ENCODE results near the gene IQGAP3.
A peak's percentile ranks its signal among the peaks of the same experiment; 100 is the strongest.

The IQGAP3 gene

DNA sequence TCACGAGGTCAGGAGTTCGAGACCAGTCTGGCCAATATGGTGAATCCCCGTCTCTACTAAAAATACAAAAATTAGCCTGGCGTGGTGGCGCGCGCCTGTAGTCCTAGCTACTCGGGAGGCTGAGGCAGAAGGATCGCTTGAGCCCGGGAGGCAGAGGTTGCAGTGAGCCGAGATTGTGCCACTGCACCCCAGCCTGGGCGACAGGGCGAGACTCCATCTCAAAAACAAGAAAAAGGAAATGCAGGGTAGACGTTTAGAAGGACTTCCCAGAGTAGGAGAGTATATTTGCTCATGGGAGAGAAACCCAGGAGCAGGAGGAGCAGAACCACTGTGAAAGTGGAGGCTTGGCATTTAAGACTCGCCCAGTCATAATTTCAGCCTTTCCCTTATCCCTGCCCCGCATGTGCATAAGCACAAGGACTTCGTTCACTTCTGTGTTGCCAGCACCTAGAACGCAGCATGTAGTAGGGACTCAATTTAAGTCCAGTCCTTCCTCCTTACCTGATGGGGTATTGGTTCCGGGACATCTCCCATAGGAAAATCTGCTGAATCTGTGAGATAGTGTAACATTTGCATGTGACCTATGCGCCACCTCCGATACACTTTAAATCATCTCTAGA lies 66.6 kb downstream of the IQGAP3 start:
- DNase-seq = no peak

DNA sequence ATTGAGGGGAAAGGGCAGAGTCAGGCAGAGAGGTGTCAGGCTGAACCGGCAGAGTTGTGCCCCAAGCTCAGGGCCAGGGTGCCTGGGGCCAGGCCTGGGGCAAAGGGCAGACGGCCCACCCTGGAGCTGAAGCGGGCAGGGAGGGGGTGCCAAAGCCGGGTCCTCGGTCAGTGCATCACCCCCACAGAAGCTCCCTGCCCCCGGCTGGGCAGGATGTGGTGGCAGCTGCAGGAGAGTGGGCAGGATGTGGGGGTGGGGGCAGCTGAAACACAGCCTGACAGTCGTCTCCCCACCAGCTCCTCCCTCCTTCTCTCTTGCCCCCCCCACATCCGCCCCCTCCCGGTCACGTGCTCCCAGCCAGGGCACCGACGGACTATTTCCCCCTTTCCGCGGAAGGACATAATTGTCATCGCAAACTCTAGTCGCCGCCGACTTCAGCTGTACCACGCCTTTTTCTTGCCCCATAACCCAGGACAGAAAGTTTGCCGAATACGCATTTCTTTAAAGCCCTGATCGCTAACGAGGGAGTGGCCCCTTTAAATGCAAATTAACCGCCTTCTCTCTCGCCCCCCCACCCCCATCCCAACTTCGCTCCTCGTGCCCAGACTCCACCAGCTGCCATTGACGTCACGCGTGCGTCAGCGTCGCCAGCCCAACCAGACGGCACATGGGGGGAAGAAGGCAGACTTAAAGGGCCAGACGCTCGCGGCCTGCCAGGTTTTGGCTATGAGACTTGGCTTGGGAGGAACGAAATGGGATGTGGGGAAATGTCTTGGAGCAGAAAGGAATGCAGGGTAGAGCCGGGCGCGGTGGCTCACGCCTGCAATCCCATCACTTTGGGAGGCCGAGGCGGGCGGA lies 67.3 kb downstream of the IQGAP3 start:
- peak; percentile 77 for DNase-seq

DNA sequence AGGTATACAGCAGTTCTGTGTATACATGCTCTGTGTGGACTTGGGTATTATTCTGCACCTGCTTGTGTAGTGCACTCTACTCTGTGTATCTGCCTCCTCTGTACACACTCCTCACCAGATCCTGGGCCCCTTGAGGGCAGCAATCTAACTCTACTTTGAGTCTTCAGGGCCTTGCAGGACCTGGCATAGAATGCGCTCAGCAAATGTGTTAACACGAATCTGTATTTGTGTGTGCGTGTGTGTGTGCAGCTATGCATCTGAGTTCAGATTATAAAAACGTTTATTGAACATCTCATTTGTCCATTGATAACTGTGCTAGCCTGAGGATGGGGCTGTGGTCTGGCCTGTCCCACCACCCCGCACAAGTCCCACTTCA lies 67.9 kb downstream of the IQGAP3 start:
- DNase-seq = no peak

DNA sequence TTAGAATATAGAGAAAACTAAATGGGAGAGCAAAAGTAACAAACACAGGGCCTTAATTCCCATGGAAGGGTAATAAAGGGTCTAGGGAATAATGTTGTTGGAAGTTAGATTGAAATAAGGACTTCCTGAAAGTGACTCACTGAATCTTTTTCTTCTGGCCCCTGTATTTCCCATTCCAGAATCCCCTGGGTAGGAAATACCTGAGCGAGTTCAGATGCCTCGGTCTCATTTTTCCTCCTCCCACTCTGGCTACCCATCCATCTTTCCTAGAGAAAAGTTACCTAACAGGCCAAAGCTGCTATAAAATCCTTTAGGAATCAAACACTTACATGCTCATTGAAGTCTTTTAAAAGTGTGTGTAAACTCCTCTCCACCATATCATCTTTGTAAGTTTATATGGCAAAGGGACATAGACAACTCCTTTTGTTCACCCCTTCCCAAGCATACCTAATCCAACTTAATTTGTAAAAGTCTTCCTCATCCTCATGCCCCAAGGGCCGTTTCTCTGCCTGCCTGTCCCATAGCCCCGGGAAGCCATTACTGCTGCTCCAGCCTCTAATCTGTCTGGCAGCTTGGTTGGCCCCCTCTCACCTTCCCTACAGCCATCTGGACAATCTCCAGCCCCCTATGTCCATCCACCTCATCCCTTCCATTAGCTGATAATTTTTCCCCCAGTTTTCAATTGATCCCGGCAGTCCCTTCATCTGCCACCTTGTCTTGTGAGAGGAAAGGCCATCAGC lies 68.5 kb downstream of the IQGAP3 start:
- no peak for DNase-seq

DNA sequence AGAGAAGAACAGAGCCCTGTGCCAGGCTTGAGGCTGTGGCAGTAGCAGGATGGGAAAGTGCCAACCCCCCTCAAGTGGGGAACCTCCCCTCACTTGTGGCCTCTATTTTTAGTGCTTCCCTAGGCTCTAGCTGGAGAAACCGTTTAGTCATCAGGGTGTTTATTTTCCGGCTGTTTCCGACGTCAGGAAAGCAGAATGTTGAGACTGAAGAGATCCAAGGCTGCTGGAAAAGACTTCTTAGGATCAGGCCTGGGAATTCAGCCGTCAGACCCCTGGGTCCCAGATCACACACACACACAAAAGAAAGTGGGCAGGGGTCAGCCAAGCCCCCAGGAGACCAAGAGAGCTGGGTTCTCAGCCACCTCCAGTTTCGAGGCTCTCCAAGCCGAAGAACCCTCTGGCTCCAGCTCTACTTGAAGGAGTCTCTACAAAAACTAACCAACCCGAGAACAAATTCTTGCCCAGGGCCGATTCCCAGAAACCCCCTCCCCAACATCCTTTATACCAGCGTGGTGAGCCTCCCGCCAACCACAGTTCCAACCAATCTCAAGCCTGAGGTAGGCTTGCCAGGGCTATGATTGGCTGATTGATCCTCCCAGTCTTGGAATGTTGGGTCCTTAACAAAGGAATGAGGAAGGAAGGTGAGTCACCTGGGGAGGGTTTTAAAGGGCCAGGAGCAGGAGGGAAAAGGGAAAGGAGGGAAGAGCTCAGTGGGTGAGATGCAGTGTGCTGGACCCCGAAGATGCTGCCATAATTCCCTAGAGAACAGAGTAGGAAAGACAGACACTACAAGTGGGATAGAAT lies 69.3 kb downstream of the IQGAP3 start:
- DNase-seq = no peak

DNA sequence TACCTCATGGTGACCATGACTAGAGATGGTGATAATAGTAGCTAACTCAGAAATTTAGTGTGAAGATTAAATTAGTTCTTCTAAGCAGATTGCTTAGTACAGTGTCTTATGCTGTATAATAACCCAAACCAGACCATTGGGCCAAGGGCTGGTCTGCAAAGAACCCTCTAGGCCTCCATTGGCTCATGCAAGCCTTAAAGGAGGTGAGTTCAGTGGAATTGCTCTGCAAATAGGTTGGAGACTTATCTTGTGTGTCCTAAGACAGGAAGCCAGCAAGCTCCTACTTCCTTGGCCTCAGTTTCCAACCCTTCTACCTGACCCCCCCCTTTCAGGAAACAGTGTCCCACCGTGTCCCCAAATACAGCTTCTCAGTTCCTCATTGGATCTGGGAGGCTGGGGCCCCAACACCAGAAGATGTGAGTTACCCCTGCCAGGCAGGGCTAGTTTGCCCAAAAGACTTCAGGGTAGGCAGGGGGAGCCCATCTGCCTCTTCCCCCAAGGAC lies 69.9 kb downstream of the IQGAP3 start:
- no peak for DNase-seq

DNA sequence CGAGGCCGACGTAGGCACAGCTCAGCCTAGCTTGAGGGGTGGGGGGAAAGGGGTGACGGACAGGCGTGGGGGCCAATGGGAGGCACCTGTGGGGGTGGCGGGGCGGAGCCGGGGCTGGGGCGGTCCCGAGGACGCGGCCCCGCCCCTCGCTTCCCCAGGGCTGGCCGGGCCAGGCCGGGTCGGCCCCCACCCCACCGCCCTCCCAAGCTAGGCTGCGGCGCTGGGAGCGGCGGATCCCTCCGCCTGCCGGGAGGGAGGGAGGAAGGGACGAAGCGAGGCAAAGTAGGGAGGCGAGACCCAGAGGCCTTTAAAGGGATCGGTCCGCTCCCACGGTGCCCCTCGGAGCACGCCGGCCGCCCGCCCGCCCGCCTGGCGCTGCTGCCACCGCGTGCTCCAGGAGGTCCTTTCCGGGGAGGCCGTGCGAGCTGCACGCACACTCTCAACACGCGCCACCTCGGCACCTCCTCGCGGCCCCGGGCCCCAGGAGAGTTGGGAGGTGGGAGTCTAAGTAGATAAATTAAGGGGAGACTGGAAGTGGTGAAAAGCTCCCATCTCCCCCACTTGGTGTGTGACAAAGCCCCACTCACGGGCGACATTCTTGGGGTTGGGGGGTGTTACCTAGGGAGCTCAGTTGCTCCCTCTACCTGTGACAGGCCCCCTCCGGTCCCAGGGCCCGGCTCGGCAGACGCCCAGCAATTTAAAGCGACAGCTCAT lies 71.4 kb downstream of the IQGAP3 start:
- DNase-seq = peak; percentile 95

DNA sequence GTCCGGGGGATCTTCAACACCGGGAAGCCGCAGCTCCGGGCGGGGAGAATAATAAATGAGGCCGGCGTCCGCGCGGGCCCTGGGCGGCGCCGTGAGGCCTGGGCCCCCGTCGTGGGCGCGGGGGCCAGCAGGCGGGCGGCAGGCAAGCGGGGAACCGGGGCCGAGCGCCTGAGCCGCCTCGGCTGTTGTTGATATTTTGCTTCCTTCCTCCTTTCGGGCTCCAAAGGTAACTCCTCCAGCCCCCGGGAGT lies 71.9 kb downstream of the IQGAP3 start, which contains the start of gene MEF2D:
MEF2D (minus strand) TSS at position 233 of the 250 bp plus-strand sequence. CDS start 17,483 bp downstream, outside the sequence.
- DNase-seq = no peak

DNA sequence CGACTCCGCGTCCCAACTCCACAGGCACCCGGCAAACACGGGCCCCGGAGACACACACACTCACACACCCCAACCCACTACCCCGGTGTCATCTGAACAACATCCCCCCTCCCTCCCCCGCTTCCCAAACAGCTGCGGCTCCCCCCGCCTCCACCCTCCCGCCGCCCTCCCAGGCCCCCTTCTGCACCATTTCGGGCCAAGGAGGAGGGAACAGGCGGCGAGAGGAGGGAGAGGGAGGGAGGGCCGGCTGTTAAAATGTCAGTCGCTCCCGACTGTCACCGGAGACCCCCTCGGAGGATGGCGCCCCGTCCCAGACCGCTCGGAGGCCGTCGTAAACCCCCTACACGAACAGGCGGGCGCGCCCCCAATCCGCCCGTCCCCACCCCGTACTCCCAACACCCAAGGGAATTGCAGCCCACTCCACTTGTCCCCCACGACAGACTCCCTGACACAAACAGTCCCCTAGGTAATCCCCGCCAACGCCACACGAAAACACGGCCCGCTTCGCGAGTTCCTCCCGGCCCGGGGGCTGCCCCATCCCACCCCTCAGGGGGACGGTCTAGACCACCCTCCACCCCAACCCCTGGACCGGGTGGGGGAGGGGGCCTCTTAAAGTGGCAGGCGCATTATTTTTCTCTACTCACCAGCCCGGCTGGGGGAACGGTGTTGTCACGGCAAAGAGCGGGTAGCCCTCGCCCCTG lies 72.4 kb downstream of the IQGAP3 start:
- peak; percentile 72 for DNase-seq

DNA sequence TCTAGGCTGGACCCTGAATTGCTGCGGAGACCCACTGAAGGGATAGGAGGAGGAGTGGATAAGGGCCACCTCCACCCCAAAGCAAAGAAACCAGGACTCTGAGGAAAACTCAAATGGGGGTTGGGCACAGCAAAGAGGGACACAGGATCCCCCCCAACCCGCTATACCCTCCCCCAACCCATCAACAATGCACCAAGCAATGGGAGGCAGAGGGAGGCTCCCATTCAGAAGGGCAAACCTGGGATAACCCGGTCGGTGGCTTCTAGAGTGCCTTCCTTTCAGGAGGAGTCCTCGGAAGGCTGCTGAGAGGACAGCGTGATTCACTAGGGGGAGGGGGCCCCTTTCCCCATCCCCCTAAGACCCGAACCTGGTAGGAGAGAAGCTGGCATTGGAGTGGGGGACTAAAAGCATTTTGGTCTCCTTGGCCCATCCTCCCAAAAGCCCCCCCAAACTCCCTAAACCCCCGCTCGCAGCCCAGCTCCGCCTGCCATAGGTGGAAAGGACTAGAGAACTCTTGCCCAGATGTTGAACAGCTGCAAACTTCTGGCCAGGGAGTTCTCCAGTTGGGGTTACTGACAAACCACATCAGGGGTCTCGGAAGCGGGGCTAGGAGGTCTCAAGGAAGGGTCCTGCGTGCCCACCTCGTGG lies 73.0 kb downstream of the IQGAP3 start:
- no peak for DNase-seq

DNA sequence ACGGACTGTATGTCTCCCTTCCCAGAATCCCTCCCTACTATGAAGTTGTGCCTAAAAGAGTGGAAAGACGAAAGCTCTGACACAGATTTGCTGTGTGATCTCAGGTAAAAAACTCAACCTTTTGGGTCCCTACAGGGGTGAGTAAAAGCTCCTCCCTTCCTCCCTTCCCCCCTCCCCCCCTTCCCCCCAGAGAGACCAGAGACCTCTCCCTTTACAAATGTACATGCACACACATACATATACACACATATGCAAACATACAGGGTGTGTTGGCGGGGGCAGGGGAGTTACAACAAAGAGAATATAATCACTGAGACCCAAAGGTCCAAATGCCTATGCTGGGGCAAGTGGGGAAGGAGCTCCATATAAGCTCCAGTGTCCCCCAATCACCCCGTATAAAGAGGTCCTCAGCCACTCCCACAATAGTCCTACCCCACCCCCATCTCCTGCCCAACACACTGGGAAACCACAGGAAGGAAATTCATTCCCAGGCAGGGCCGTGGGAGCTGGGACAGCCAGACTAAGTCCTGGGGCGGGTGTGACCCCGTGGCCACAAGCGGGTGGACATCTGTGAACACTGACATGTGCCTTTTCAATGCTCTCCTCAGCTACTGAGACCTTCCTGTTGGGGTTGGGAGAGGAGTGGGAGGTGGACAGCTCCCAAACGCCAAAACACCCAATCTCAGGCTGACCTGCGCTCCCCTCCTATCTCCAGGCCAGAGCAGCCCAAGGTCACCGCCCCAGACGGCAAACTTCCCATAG lies 73.8 kb downstream of the IQGAP3 start:
- no peak for DNase-seq

DNA sequence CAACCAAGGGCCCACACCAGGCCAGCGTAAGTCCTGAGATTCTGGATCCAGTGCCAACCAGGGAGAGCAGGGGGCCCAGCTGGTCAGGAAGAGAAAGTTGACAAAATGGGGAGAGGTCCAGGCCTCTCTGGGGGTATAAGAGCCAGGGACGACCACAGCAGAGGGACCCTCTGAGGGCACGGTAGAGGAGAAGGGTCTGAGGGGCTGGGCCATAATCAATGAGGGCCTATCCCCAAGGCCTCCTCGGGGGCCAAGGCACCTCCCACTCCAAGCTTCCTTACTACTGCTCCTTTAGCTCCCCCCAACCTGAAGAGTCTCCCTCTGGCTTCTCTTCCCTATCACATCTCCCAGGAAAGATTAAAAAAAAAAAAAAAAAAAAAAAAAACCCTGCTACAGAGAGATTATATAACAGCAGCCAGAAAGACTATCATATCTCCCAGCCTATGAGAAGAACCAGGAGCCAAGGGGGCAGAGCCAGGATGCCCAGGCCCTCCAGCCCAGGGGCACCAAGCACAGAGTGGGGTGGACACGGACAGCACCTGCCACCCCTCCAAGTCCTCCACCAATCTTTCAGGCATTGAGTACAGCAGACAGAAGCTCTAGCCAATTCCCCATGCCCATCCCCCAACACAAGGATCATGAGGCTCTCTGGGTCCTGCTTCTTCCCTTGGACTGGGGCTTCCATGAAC lies 74.5 kb downstream of the IQGAP3 start:
- no peak for DNase-seq

DNA sequence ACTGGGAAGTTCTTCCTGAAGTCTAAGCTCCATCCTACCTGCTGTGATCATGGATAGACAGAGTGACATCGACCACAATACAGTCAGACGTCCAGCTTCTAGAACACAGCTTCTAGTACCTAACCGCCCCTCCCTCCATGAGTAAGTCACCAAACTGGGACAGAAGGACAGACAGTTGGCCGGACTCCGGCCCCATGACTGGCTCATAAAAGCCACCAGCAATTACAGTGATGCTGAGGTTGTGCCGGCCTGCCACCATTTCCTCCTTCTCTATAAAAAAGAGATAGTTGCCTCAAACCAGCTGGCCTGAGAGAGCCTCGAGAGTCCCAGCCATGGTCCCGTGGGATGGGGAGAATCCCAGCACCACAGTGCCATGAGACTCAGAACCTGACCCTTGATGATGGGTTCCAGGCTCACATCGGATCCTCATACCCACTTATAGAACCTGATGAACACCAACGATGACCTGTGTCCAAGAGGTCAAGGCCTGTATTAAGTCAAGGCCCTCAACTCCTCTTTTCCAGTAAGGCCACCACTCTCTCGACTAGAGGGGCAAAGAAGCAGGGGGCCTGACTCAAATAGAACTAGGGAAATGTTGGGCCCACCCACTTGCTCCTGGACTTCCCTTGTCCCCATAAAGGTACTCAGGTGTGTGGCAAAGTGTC lies 75.2 kb downstream of the IQGAP3 start:
- DNase-seq = no peak

DNA sequence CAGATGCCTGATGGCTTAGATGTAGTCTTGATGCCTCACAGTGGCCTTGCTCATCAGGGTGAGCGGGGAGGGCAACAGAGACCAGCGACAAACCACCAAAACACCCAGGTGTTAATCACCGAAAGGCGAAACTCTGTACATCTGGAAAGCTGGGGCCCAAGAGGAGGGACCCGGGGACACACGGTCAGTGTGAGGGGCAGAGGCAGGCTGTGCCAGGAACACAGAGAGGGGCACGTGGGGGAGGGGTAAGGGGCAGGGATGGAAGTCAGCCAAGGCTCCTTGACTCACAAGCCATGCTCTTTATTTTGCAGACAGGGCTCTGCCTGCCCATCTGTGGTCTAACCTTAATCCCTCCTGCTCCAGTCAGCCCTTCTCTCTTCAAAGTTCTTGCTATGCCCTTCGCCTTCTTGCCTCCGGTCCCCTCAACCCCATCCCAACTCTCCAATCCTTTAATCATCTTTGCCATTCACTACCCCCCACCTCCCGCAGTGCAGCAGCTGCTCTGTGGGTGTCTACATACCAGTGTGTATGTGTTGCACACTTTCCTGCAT lies 76.1 kb downstream of the IQGAP3 start:
- no peak for DNase-seq

DNA sequence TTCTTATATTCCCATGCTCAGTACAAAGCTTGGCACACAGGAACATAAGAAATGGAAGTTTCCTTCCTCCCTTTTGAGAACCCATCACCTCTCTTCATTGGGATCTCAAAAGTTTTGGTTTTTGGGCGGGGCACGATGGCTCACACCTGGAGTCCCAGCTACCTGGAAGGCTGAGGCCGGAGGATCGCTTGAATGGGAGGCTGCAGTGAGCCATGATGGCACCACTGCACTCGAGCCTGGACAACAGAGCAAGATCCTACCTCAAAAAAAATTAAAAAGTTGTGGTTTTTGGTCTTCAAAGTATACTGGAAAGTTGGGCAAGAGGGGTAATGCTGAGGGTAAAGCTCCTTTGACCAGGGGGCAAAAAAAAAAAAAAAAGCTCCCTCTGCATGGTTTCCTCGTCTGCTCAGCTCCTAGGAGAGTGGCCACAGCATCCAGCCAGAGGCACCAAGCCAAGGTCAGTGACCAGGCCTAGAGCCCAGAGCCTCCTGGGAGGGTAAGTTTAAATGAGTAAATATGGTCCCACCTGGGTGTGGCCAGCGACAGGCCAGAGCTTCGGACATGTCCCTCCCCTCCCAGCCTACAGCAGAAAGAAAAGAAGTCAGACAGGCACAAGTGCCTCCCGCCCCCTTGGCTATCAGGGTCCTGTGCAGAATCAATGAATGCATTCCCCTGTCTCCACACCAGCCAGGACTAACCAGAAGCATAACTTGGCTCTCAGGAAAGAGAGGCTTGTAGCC lies 76.8 kb downstream of the IQGAP3 start:
- DNase-seq = no peak

DNA sequence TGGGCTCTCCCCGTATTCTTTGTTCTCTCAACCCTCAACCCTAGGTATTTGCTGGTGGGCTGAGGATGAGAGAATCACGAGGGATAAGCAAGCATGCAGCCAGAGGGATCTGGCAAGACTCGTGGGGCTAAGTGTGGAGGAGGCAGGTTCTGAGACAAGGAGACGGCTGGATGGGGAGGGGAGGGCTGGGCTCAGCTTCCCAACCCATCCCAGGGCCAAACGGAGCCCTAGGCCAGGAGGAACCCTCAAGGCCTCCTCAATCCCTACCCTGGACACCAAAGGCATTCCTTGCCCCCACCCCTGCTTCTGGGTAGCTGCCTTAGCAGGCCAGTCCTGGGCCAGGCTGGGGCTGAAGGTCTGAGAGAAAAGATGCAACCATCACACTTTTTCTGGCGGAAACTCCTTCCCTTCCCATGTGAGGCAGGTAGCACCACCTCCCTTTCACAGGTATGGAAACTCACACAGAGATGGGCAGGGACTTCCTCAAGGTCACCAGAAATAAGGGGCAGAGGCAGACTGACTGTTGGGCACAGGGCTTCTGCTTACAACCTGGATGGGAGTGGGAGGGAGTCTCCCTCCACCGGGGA lies 78.0 kb downstream of the IQGAP3 start:
- DNase-seq = no peak

DNA sequence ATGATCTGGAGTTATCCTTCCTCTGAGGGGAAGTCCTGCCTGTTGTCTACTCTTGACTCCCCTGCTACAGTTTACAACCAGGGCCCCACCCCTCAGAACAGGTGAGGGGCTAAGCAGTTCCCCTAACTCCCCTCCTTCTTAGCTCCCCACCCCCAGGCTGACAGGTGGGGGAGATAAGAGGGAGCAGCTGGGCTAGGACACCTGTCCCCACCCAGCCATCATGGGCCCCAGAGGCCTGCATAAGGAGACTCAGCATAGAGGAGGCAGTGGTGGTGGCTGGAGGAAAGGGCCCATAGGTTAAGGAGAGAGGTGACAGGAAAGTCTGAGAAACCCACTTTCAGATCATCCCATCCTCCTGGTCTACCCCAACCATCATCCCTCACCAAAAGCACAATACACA lies 78.6 kb downstream of the IQGAP3 start:
- no peak for DNase-seq

DNA sequence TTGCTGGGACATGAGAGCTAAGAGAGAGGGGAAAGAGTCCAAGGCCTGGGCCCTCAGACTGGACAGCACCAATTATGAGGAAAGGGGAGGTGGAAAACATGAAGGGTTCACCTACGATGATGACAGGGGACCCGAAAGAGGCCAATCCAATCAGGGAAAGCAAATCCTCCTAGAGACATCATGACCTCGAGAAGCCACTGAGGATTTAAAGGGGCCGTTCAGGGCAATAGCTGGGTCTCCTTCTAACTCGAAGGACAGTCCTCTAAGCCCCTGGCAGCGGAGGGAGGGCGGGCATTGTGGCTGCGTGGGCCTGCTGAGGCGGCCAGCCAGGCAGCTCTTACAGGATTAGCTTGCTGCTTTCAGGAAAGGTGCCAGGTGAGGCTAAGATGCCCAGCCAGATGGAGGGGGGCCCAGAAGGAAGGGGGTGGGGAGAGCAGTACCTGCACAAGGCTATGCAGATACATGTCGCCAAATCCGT lies 79.2 kb downstream of the IQGAP3 start:
- peak; percentile 49 for DNase-seq

Data from NCI-H2171 (cell line).